GM12878 (cell line): ENCODE data around the gene MED13. TPM values are rescaled to one million over a fixed set of nuclear protein-coding genes. Genes with fewer than 3 reads are reported as not detected.

Source experiments
- ATAC-seq: fragments of 200-7000 bp; cut with Tn5 transposase; 3 replicates; pipeline ENCODE4 v1.9.1; 2020; ENCODE audit warnings: mild to moderate bottlenecking, moderate library complexity
- BruUV-seq: library from RNA; stranded (reverse); fragments of 400-500 nt; replicated peaks from 2 replicates; lab custom pipeline; 2021; lab: Mats Ljungman, UMichigan
- CTCF ChIA-PET: fragments of 300-600 bp; sonication (Branson Sonifier 250); formaldehyde crosslinking; extraction: SDS; loops from one replicate; lab custom pipeline; 2021; ENCODE audit warnings: inconsistent platforms; lab: Yijun Ruan, JAX
- POLR2A ChIA-PET: fragments of 350-600 bp; formaldehyde crosslinking; extraction: SDS; loops from one replicate; lab custom pipeline; 2021; ENCODE audit warnings: inconsistent platforms; lab: Charles Lee
- RAD21 ChIA-PET: fragments of 300-600 bp; sonication (Branson Sonifier 250); formaldehyde crosslinking; loops from one replicate; lab custom pipeline; 2023; ENCODE audit warnings: antibody characterized with exemption; ENCODE audit not compliant: unreplicated experiment; lab: Charles Lee
- SMC1A ChIA-PET: fragments of 300-600 bp; sonication (Branson Sonifier 250); formaldehyde crosslinking; loops from one replicate; lab custom pipeline; 2023; ENCODE audit not compliant: unreplicated experiment, uncharacterized antibody; lab: Charles Lee
- DNase-seq: peaks from one replicate; pipeline ENCODE4 v3.0.0-alpha.2; 2011; ENCODE audit warnings: low read depth, low spot score
- FAIRE-seq: peaks from 3 replicates; lab custom pipeline; 2011; peaks lifted over from hg19 to GRCh38; lab: Jason Lieb, UNC
- H2AFZ ChIP-seq: 2 replicates; pipeline ENCODE4 v1.6.0; 2011; ENCODE audit warnings: low read depth, low read length, control low read depth; ENCODE audit not compliant: control insufficient read depth
- H3K27ac ChIP-seq: 2 replicates; pipeline ENCODE4 v1.5.1; 2011; ENCODE audit warnings: control low read depth; ENCODE audit not compliant: control insufficient read depth, insufficient read depth
- H3K27me3 ChIP-seq, 2 experiments: replicated peaks in 1 of 2; 2 replicates each; pipeline versions ENCODE4 v1.6.0 to v1.6.1; 2011; ENCODE audit warnings: low read length in 1 of 2; ENCODE audit not compliant: control insufficient read depth in 2 of 2, insufficient read depth in 2 of 2
- H3K36me3 ChIP-seq, 2 experiments: 2 replicates each; pipeline ENCODE4 v1.5.1; 2011; ENCODE audit warnings: low read length in 1 of 2; ENCODE audit not compliant: control insufficient read depth in 2 of 2, insufficient read depth in 2 of 2
- H3K4me1 ChIP-seq: 2 replicates; pipeline ENCODE4 v1.6.1; 2011; ENCODE audit warnings: mild to moderate bottlenecking, low read length, moderate library complexity, mixed read lengths; ENCODE audit not compliant: control insufficient read depth, insufficient read depth
- H3K4me2 ChIP-seq: 2 replicates; pipeline ENCODE4 v1.6.0; 2011; ENCODE audit warnings: control low read depth; ENCODE audit not compliant: control insufficient read depth, insufficient read depth
- H3K4me3 ChIP-seq: fragments of 200-600 bp; sonication (generic); 2 replicates; pipeline ENCODE4 v1.5.1; 2016
- H3K79me2 ChIP-seq: 2 replicates; pipeline ENCODE4 v1.6.0; 2011; ENCODE audit warnings: low read length; ENCODE audit not compliant: control insufficient read depth, insufficient read depth
- H3K9ac ChIP-seq: 2 replicates; pipeline ENCODE4 v1.8.0; 2011; ENCODE audit warnings: low read length, control low read depth, mixed read lengths; ENCODE audit not compliant: control insufficient read depth, insufficient read depth
- H3K9me3 ChIP-seq: replicated peaks from 3 replicates; pipeline ENCODE4 v1.5.1; 2011; ENCODE audit warnings: mild to moderate bottlenecking, low read length; ENCODE audit not compliant: control insufficient read depth, insufficient read depth
- H4K20me1 ChIP-seq: 2 replicates; pipeline ENCODE4 v1.6.0; 2011; ENCODE audit not compliant: control insufficient read depth, insufficient read depth
- FOS ChIP-seq: IDR thresholded peaks from 3 replicates; pipeline ENCODE4 v1.6.1; 2011; ENCODE audit warnings: borderline replicate concordance; ENCODE audit not compliant: insufficient read length; ENCODE audit errors: extremely low read depth
- JUNB ChIP-seq: IDR thresholded peaks from 2 replicates; pipeline ENCODE4 v1.6.1; 2016; ENCODE audit warnings: antibody characterized with exemption, mild to moderate bottlenecking
- KLF5 ChIP-seq: fragments of 450-650 bp; IDR thresholded peaks from 2 replicates; pipeline ENCODE4 v1.6.1; 2014; ENCODE audit warnings: mild to moderate bottlenecking; ENCODE audit not compliant: partially characterized antibody
- MXI1 ChIP-seq: fragments of 150-350 bp; IDR thresholded peaks from 2 replicates; pipeline ENCODE4 v1.6.1; 2011; ENCODE audit warnings: low read depth, mild to moderate bottlenecking, inconsistent platforms, low read length, improper control_type of control experiment
- NFYB ChIP-seq: IDR thresholded peaks from 2 replicates; pipeline ENCODE4 v1.6.1; 2011; ENCODE audit warnings: low read depth, mild to moderate bottlenecking, low read length, improper control_type of control experiment, moderate library complexity; ENCODE audit not compliant: insufficient read depth
- NR2F1 ChIP-seq: fragments of 450-650 bp; conservative IDR thresholded peaks from 2 replicates; pipeline ENCODE4 v1.6.1; 2017; ENCODE audit warnings: mild to moderate bottlenecking
- SIN3A ChIP-seq: IDR thresholded peaks from 2 replicates; pipeline ENCODE4 v1.6.1; 2012; ENCODE audit warnings: low read depth, low read length, improper control_type of control experiment
- ZBED1 ChIP-seq: IDR thresholded peaks from 2 replicates; pipeline ENCODE4 v1.6.1; 2016; ENCODE audit warnings: borderline replicate concordance
- ZSCAN29 ChIP-seq: fragments of 450-650 bp; IDR thresholded peaks from 2 replicates; pipeline ENCODE4 v1.6.1; 2017; ENCODE audit warnings: mild to moderate bottlenecking, moderate library complexity
- WGBS: methylation state at CpG from one replicate; pipeline ENCODE4 v1.1.6; 2016; ENCODE audit warnings: low lambda C conversion rate; ENCODE audit not compliant: insufficient replicate concordance, insufficient coverage; ENCODE audit errors: missing lambda C conversion rate; 5-methylcytosine and 5-hydroxymethylcytosine counted together
- in situ Hi-C: fragments of 300-500 bp; cut with MboI; formaldehyde crosslinking; loops from 9 replicates; pipeline ENCODE4 v1.14.3; 2018; ENCODE audit warnings: mixed read lengths
- intact Hi-C: fragments of 100-400 bp; cut with micrococcal nuclease; formaldehyde crosslinking; loops from one replicate; pipeline ENCODE4 v1.14.2; 2022; ENCODE audit not compliant: unreplicated experiment
- polyA plus RNA-seq, 11 experiments: library from polyadenylated mRNA; depleted of rRNA in 4 of 11; unstranded in 6 of 11; stranded (reverse) in 5 of 11; fragments of >200 nt; fragmentation: Nextera tagmentation in 4 of 11; fragmentation: Illumina TruSeq in 1 of 11; extraction: Ambion mirVana in 4 of 11; extraction: Trizol in 1 of 11; gene quantifications; 1 replicate in 1 of 11; 2 replicates in 10 of 11; pipeline versions ENCODE4 v1.2.1 to v1.2.3, GENCODE V29; 2011 to 2016; ENCODE audit warnings: inconsistent platforms in 2 of 11, missing spikeins in 2 of 11, low read depth in 1 of 11
- total RNA-seq, 4 experiments: library from RNA; depleted of rRNA in 3 of 4; stranded (reverse); fragments of >200 nt in 3 of 4; fragmentation: Illumina TruSeq in 1 of 4; extraction: Trizol in 1 of 4; gene quantifications; 2 replicates each; pipeline versions ENCODE4 v1.2.1 to v1.2.3, GENCODE V29; 2013 to 2021
- TF ChIP-seq, protein P1 (sequence below): fragments of 450-650 bp; formaldehyde crosslinking; IDR thresholded peaks from 2 replicates; pipeline ENCODE4 v1.4.0; 2022; ENCODE audit warnings: mild to moderate bottlenecking, moderate library complexity
- TF ChIP-seq, protein P2 (sequence below): fragments of 150-350 bp; IDR thresholded peaks from 2 replicates; pipeline ENCODE4 v1.6.1; 2014; ENCODE audit warnings: mild to moderate bottlenecking, low read depth, low read length

The MED13 gene
- total and polyA plus RNA-seq, 10 of the 15 experiments (the other 5 are each of a cell fraction or from before 2014, with no cell fraction given): 4.6 to 49.7 (median 21.3) TPM

DNA sequence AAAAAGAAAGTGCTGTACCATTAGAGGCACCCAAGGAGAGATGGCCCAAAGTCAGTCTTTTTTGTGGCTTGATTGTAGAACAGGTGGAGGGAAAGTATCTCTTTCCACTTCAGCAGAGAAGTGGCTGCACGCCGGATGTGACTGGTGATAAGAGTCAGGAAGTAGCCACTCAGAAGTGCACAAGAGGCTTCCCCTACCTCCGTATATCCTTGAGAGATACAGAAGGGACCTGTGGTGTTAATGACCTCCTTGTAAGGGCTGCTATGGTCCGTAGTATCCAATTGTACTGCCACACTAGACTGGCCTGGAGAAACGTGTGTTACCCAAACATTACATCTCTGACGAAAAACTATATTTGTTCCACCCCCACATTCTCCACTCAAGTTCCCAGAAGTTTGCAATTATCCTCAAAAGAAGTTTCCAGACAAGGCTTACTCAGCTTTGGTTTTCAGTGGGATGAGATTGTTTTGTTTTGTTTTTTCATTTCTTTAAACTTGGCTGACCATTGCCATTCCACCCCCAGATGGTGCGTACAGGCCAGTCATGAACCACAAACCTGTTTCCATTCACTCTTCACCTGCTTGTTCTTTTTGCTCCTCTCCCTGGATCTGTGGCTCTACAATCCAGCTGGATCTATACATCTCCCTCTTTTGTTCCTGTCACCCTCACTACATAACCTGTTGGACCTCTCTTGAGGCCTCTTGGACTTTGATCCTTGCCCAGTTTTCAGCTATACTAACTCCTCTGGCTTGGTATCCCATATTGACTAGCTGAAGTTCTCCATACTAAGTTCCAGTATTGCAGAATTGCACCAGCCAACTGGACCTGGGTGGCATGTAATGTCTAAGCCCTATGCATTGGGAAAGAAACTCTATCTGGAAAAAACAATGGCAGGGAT, 20.7 kb upstream of the MED13 start:
- POLR2A ChIA-PET: interaction anchor here (0.7 to 1.0 kb wide), 2 partner anchors 11 to 17 kb away, joined by 3 to 4 read pairs; no protein-coding TSS in a partner anchor
- no peak overlapping the region for H3K4me2 ChIP-seq
- no peaks in the 10 kb centered on the region for H3K36me3 ChIP-seq
- no peaks in the 10 kb centered on the region for H3K79me2 ChIP-seq
- peak overlapping the region; percentile 5; the same call in 1 of the 2 replicates for H2AFZ ChIP-seq
- no peak overlapping the region for H3K9ac ChIP-seq
- no peak overlapping the region for H3K27ac ChIP-seq
- CTCF ChIA-PET: interaction anchor here (0.8 to 1.5 kb wide), 2 partner anchors 13 to 24 kb away, joined by 4 to 5 read pairs; no protein-coding TSS in a partner anchor
- peaks cover 5% of the 10 kb centered on the region; the same call in 1 of the 2 replicates for H3K4me1 ChIP-seq
- intact Hi-C loops (no loop called here), in situ Hi-C loops (no loop called here)
- H3K4me3 ChIP-seq: no peak overlapping the region
- SMC1A ChIA-PET: interaction anchor here (0.8 to 2.7 kb wide), 3 partner anchors 9 to 24 kb away, joined by 4 to 10 read pairs (median 4); no protein-coding TSS in a partner anchor
- no peak for TF ChIP-seq ZBED1
- no peak for TF ChIP-seq KLF5
- H4K20me1 ChIP-seq: no peaks in the 10 kb centered on the region
- no peaks in the 10 kb centered on the region for H3K27me3 ChIP-seq
- WGBS: 47% methylated on average over 7 of the region's 7 CpGs
- RAD21 ChIA-PET: interaction anchor here (0.6 kb wide), 1 partner anchor 201 kb away, joined by 3 read pairs; no protein-coding TSS in a partner anchor
- peak; percentile 92 for ATAC-seq
- peak; percentile 7 for FAIRE-seq
- no peak for DNase-seq
- H3K9me3 ChIP-seq: no peaks in the 10 kb centered on the region
- BruUV-seq: no TSS peak

DNA sequence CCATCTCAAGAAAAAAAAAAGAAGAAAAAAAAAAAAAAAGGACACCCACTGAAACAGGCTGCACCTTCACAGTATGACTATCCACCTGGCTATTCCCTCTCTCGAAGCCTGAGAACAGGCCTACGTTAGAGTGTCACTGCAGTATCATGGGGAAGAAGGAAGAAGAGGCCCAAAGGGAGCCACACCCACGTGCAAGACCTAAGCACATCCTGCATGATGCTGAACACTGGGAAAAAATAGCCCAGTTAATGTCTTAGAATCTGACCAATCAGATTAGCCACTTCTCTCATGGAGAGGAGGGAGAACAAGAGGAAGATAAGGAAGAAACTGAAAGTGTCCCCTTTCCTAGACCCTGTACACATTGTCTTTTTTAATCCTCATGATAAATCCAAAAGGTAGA, 19.5 kb upstream of the MED13 start:
- ChIA-PET POLR2A (no interaction called here), SMC1A (no interaction called here), RAD21 (no interaction called here), CTCF (interaction anchor here (0.9 to 1.5 kb wide), 2 partner anchors 19 to 25 kb away, joined by 3 to 5 read pairs; no protein-coding TSS in a partner anchor)
- 57% methylated on average over 3 of the region's 3 CpGs for WGBS
- no peaks in the 10 kb centered on the region for H3K79me2 ChIP-seq
- H3K9ac ChIP-seq: no peak overlapping the region
- in situ Hi-C loops: no loop called here
- H3K4me3 ChIP-seq: no peak overlapping the region
- no peaks in the 10 kb centered on the region for H3K27me3 ChIP-seq
- H3K27ac ChIP-seq: no peak overlapping the region
- H4K20me1 ChIP-seq: no peaks in the 10 kb centered on the region
- no peaks in the 10 kb centered on the region for H3K9me3 ChIP-seq
- H3K36me3 ChIP-seq: no peaks in the 10 kb centered on the region
- DNase-seq: no peak
- peaks cover 5% of the 10 kb centered on the region; the same call in 1 of the 2 replicates for H3K4me1 ChIP-seq
- no peak for FAIRE-seq
- no TSS peak for BruUV-seq
- intact Hi-C loops: no loop called here
- H2AFZ ChIP-seq: no peak overlapping the region
- ATAC-seq: peak; percentile 29; the same call in 2 of the 3 replicates
- no peak overlapping the region for H3K4me2 ChIP-seq
- TF ChIP-seq, protein P1, sequence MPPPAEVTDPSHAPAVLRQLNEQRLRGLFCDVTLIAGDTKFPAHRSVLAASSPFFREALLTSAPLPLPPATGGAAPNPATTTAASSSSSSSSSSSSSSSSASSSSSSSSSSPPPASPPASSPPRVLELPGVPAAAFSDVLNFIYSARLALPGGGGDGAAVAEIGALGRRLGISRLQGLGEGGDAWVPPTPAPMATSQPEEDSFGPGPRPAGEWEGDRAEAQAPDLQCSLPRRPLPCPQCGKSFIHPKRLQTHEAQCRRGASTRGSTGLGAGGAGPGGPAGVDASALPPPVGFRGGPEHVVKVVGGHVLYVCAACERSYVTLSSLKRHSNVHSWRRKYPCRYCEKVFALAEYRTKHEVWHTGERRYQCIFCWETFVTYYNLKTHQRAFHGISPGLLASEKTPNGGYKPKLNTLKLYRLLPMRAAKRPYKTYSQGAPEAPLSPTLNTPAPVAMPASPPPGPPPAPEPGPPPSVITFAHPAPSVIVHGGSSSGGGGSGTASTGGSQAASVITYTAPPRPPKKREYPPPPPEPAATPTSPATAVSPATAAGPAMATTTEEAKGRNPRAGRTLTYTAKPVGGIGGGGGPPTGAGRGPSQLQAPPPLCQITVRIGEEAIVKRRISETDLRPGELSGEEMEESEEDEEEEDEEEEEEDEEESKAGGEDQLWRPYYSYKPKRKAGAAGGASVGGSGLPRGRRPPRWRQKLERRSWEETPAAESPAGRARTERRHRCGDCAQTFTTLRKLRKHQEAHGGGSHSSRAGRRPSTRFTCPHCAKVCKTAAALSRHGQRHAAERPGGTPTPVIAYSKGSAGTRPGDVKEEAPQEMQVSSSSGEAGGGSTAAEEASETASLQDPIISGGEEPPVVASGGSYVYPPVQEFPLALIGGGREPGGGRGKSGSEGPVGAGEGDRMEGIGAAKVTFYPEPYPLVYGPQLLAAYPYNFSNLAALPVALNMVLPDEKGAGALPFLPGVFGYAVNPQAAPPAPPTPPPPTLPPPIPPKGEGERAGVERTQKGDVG (CRISPR knock-in tag): no peak
- no peak for TF ChIP-seq NR2F1
- TF ChIP-seq, protein P2, sequence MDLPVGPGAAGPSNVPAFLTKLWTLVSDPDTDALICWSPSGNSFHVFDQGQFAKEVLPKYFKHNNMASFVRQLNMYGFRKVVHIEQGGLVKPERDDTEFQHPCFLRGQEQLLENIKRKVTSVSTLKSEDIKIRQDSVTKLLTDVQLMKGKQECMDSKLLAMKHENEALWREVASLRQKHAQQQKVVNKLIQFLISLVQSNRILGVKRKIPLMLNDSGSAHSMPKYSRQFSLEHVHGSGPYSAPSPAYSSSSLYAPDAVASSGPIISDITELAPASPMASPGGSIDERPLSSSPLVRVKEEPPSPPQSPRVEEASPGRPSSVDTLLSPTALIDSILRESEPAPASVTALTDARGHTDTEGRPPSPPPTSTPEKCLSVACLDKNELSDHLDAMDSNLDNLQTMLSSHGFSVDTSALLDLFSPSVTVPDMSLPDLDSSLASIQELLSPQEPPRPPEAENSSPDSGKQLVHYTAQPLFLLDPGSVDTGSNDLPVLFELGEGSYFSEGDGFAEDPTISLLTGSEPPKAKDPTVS: no peak
- no peak for TF ChIP-seq JUNB
- TF ChIP-seq SIN3A: no peak
- no peak for TF ChIP-seq FOS
- no peak for TF ChIP-seq MXI1
- no peak for TF ChIP-seq NFYB
- TF ChIP-seq ZSCAN29: no peak
